Right hindlimb (tissue), 1 donor: ENCODE measurements around the gene WDR54.
"Not testable (repeated sequence)": the region's sequence is repeated elsewhere in the genome, so short reads cannot be mapped to it uniquely, and the experiment has no call there.

Experiments
- DNase-seq: peaks from one replicate; pipeline ENCODE4 v3.0.0-alpha.2; 2018

Gene WDR54

GRCh38 chr2:74458132-74458937, 36.8 kb downstream of the WDR54 start, which contains the start of gene WBP1:
TSS of gene WBP1 (plus strand) at chr2:74458438. CDS start at chr2:74458603, 165 bp downstream.
- DNase-seq = peak; percentile 100

GRCh38 chr2:74458938-74459363, 37.4 kb downstream of the WDR54 start:
- DNase-seq = no peak

- not testable (repeated sequence) for DNase-seq
Observed at GRCh38 chr2:74459503-74460118, 38.1 kb downstream of the WDR54 start.

GRCh38 chr2:74460187-74460586, 38.7 kb downstream of the WDR54 start:
- DNase-seq = not testable (repeated sequence)

GRCh38 chr2:74461187-74462053, 39.9 kb downstream of the WDR54 start:
- DNase-seq = no peak

GRCh38 chr2:74462054-74462785, 40.7 kb downstream of the WDR54 start:
- DNase-seq = no peak

GRCh38 chr2:74462786-74463105, 41.2 kb downstream of the WDR54 start:
- DNase-seq = no peak

- no peak for DNase-seq
Observed at GRCh38 chr2:74464406-74464805, 42.9 kb downstream of the WDR54 start.

GRCh38 chr2:74470742-74471141, 49.2 kb downstream of the WDR54 start:
- not testable (repeated sequence) for DNase-seq

GRCh38 chr2:74471332-74472065, 50.0 kb downstream of the WDR54 start:
- DNase-seq = no peak

GRCh38 chr2:74472086-74472944, 50.8 kb downstream of the WDR54 start, which contains the start of gene MRPL53:
TSS of gene MRPL53 (minus strand) at chr2:74472680. CDS start at chr2:74472660, 20 bp downstream.
- DNase-seq = peak; percentile 96

- DNase-seq = no peak
Observed at GRCh38 chr2:74472945-74473258, 51.4 kb downstream of the WDR54 start.

GRCh38 chr2:74474481-74474880, 53.0 kb downstream of the WDR54 start:
- no peak for DNase-seq

GRCh38 chr2:74474899-74475298, 53.4 kb downstream of the WDR54 start:
- no peak for DNase-seq
